ENCODE results near the gene HS3ST4. TPM values are rescaled to one million over a fixed set of nuclear protein-coding genes. Genes with fewer than 3 reads are reported as not detected.

HS3ST4 gene
- total RNA-seq = not detected

DNA sequence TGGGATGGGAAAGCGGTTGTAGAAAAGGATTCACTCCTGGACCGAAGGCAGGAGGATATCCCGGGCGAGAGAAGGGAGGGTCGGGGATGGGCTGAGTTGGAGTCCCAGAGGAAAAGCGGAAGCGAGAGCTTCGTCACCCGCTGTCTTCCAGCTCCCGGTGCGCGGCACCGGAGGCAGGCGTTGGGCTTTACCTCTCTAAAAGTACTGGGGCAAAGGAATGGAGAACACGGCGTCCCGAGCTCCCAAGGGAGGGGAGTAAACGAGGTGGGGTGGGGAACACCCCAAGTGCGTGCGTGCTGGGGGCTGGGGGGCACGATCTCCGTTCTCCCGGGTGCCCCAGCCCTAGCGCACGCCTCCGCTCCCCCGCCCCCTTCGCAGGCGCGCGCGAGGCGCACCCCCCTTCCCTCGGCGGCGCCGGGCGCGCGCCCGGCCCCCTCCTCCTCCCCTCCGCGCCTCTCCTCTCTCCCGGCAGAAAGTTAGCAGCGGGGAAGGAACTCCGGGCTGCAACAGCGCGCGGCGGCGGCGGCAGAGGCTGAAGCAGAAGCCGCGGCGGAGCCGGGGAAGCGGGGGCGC lies at the start of gene HS3ST4:
Gene HS3ST4, plus strand, starts transcription at position 441 of the 573 bp plus-strand sequence.
- no peak within 1 kb of the TSS for H3K4me3 Mint-ChIP-seq
- no peaks in the 10 kb centered on the region for H3K36me3 Mint-ChIP-seq (ENCODE audit: low read depth)
- no peaks in the 10 kb centered on the region for H3K9me3 Mint-ChIP-seq
- peaks cover 2% of the 10 kb centered on the region for H3K4me1 Mint-ChIP-seq (ENCODE audit: low read depth)
- H3K27ac Mint-ChIP-seq = no peak within 1 kb of the TSS
- intact Hi-C loops (cut with micrococcal nuclease) = no loop called here
- no peak for DNase-seq
- ChIA-PET CTCF (no interaction called here), POLR2A (no interaction called here)
- H3K27me3 Mint-ChIP-seq = peaks cover 46% of the 10 kb centered on the region
- no peak for ATAC-seq
- TF ChIP-seq, protein P1, sequence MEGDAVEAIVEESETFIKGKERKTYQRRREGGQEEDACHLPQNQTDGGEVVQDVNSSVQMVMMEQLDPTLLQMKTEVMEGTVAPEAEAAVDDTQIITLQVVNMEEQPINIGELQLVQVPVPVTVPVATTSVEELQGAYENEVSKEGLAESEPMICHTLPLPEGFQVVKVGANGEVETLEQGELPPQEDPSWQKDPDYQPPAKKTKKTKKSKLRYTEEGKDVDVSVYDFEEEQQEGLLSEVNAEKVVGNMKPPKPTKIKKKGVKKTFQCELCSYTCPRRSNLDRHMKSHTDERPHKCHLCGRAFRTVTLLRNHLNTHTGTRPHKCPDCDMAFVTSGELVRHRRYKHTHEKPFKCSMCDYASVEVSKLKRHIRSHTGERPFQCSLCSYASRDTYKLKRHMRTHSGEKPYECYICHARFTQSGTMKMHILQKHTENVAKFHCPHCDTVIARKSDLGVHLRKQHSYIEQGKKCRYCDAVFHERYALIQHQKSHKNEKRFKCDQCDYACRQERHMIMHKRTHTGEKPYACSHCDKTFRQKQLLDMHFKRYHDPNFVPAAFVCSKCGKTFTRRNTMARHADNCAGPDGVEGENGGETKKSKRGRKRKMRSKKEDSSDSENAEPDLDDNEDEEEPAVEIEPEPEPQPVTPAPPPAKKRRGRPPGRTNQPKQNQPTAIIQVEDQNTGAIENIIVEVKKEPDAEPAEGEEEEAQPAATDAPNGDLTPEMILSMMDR (IDR thresholded peaks at IDR 0.05) = no peak

DNA sequence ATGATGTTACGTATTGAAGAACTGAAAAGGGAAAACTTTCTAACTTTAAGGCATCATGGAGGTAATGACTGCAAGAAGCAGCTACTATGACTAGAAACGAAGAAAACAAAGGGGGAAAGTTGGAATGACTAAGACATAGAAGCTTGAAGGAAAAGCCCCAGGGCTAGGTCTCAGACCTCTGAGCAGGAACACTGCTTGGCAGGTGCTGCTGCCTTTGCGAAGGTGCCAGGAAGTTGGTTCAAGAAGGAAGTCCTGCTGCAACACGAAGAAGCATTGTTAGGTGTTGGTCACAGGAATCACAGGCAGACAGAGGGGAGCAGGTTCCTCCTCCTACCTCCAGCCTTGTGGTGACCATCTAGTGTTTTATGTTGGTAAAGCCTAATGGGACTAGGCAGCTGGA lies 48.1 kb upstream of the HS3ST4 start:
- H3K4me3 Mint-ChIP-seq = no peak overlapping the region
- H3K27ac Mint-ChIP-seq = no peak overlapping the region
- H3K4me1 Mint-ChIP-seq (ENCODE audit: low read depth) = no peaks in the 10 kb centered on the region
- ChIA-PET POLR2A (interaction anchor here (0.6 kb wide), 1 partner anchor 915 kb away, joined by 4 read pairs; no protein-coding TSS in a partner anchor), CTCF (no interaction called here)
- TF ChIP-seq, protein P1 (IDR thresholded peaks at IDR 0.05) = no peak
- no peak for DNase-seq
- H3K36me3 Mint-ChIP-seq (ENCODE audit: low read depth) = no peaks in the 10 kb centered on the region
- intact Hi-C loops (cut with micrococcal nuclease) = no loop called here
- peaks cover 6% of the 10 kb centered on the region for H3K27me3 Mint-ChIP-seq
- no peaks in the 10 kb centered on the region for H3K9me3 Mint-ChIP-seq
- ATAC-seq = no peak

DNA sequence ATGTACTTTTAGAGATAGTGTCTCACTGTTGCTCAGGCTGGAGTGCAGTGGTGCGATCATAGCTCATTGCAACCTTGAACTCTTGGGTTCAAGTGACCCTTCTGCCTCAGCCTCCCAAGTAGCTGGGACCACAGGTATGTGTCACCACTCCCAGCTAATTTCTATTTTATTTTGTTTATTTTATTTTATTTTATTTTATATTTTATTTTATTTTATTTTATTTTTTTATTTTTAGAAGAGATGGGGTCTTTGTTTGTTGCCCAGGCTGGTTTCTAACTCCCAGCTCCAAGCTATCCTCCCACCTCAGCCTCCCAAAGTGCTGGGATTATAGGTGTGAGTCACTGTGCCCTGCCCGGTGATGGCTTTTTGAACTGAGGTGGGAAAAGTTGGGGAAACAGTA lies 35.1 kb upstream of the HS3ST4 start:
- ChIA-PET POLR2A (no interaction called here), CTCF (no interaction called here)
- Mint-ChIP-seq H3K27ac (no peak overlapping the region), H3K4me3 (no peak overlapping the region), H3K4me1 (ENCODE audit: low read depth) (no peaks in the 10 kb centered on the region), H3K27me3 (peaks cover 7% of the 10 kb centered on the region), H3K9me3 (no peaks in the 10 kb centered on the region), H3K36me3 (ENCODE audit: low read depth) (no peaks in the 10 kb centered on the region)
- no peak for ATAC-seq
- DNase-seq = no peak
- TF ChIP-seq, protein P1 (IDR thresholded peaks at IDR 0.05) = no peak
- intact Hi-C loops (cut with micrococcal nuclease) = no loop called here

DNA sequence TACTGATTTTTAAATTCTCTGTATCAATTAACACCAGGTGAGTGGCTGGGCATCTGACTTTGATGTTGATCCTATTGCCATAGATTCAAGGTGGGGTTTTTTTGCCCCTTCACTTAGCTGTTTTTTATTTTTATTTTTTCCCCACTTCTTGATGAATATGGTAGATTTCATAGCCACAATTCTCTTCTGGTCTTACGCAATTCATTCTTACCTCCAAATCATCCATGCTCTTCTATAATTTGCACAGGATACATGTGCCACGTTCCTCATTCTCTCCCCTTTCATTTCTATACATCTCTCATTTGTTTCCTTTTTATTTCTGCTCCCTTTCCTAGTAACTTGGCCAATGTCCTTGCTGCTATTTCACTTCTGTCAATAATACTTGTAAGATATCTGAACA lies 14.9 kb upstream of the HS3ST4 start:
- TF ChIP-seq, protein P1 (IDR thresholded peaks at IDR 0.05) = no peak
- intact Hi-C loops (cut with micrococcal nuclease) = no loop called here

DNA sequence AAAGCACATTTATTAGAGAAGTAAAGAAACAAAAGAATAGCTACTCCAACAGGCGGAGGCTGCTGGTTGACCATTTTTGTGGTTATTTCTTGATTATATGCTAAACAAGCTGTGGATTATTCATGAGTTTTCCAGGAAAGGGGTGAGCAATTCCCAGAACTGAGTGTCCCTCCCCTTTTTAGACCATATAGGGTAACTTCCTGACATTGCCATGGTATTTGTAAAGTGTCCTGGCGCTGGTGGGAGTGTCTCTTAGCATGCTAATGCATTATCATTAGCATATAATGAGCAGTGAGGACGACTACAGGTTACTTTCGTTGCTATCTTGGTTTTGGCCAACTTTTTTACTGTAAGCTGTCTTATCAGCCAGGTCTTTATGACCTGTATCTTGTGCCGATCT lies 12.2 kb upstream of the HS3ST4 start:
- ChIA-PET POLR2A (no interaction called here), CTCF (no interaction called here)
- ATAC-seq (no peak), DNase-seq (no peak)
- H3K4me1 Mint-ChIP-seq (ENCODE audit: low read depth) = no peaks in the 10 kb centered on the region
- no peaks in the 10 kb centered on the region for H3K36me3 Mint-ChIP-seq (ENCODE audit: low read depth)
- TF ChIP-seq, protein P1 (IDR thresholded peaks at IDR 0.05) = no peak
- no peaks in the 10 kb centered on the region for H3K9me3 Mint-ChIP-seq
- peaks cover 2% of the 10 kb centered on the region for H3K27me3 Mint-ChIP-seq
- intact Hi-C loops (cut with micrococcal nuclease) = no loop called here
- H3K4me3 Mint-ChIP-seq = no peak overlapping the region
- no peak overlapping the region for H3K27ac Mint-ChIP-seq

More for the DNA sequence above, 14.9 kb upstream of the HS3ST4 start:
- POLR2A ChIA-PET = no interaction called here
- Mint-ChIP-seq H3K36me3 (ENCODE audit: low read depth) (no peaks in the 10 kb centered on the region), H3K4me3 (no peak overlapping the region), H3K27me3 (peaks cover 4% of the 10 kb centered on the region), H3K4me1 (ENCODE audit: low read depth) (no peaks in the 10 kb centered on the region), H3K9me3 (no peaks in the 10 kb centered on the region), H3K27ac (no peak overlapping the region)
- CTCF ChIA-PET = no interaction called here
- ATAC-seq = no peak
- DNase-seq = no peak

Data from activated CD8-positive, alpha-beta T cell treated with anti-CD3 and anti-CD28 coated beads for 36 hours (primary cell).